Measurements from ENCODE around the gene ITGA5.
A peak's percentile ranks its signal among the peaks of the same experiment; 100 is the strongest.

Gene ITGA5

DNA sequence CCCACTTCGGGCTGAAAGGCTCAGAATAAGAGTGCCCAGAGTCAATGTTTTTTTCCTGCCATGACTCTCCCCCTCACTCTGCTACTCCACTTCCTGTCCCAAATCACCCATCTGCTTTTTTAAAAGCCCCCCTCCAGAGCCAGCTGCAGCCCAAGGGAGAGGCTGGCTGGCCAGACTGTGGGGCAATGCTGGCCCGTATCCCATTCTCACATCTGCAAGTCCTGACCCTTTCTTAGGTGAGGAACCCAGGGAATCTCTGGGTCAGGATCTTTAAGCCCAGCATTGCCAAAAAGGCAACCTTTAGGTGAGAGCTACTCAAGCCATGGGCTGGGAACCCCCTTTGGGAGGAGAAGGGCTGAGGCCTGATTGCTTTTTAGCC is 1.7 kb upstream of the ITGA5 start:
- DNase-seq (ENCODE audit: low read depth): peak; percentile 81
- peak overlapping the region; percentile 21 for H3K4me3 ChIP-seq (ENCODE audit: control insufficient read depth, low read depth, low read length)
- TF ChIP-seq, protein P1, sequence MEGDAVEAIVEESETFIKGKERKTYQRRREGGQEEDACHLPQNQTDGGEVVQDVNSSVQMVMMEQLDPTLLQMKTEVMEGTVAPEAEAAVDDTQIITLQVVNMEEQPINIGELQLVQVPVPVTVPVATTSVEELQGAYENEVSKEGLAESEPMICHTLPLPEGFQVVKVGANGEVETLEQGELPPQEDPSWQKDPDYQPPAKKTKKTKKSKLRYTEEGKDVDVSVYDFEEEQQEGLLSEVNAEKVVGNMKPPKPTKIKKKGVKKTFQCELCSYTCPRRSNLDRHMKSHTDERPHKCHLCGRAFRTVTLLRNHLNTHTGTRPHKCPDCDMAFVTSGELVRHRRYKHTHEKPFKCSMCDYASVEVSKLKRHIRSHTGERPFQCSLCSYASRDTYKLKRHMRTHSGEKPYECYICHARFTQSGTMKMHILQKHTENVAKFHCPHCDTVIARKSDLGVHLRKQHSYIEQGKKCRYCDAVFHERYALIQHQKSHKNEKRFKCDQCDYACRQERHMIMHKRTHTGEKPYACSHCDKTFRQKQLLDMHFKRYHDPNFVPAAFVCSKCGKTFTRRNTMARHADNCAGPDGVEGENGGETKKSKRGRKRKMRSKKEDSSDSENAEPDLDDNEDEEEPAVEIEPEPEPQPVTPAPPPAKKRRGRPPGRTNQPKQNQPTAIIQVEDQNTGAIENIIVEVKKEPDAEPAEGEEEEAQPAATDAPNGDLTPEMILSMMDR (conservative IDR thresholded peaks at IDR 0.05; ENCODE audit: control insufficient read depth, insufficient read depth, low read depth, low read length): no peak

DNA sequence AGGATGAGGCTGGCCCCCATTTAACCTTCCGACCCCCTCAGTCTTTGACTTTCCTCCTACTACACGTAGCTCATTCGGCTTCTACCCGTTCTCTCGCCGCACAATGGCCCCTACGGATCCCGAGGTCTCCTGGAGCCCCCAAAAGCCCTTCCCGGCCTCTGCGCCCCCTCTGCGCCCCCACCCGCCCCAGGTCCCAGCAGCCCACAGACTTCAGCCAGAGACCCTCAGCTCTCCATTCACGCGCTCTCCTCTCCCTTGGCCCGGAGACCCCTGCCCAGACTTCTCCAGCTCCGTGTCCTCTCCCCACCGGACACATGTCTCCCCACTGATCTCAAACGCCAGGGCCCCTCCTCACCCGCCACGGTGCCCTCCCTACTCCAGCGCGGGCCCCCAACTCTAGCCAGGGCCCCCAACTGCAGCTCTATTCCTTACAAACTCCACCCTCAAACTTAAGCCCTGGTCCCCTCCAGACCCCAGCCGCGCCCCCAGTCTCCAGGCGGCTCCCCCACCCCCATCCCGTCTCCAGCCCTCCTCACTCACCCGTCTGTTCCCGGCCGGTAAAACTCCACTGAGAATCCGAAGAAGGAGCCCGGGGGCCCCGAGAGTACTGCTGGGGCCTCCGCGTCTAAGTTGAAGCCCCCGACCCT is 502 bp downstream of the ITGA5 start:
- H3K4me3 ChIP-seq (ENCODE audit: control insufficient read depth, low read depth, low read length): peak overlapping the region; percentile 97
- no peak for DNase-seq (ENCODE audit: low read depth)
- TF ChIP-seq, protein P1 (conservative IDR thresholded peaks at IDR 0.05; ENCODE audit: control insufficient read depth, insufficient read depth, low read depth, low read length): no peak

DNA sequence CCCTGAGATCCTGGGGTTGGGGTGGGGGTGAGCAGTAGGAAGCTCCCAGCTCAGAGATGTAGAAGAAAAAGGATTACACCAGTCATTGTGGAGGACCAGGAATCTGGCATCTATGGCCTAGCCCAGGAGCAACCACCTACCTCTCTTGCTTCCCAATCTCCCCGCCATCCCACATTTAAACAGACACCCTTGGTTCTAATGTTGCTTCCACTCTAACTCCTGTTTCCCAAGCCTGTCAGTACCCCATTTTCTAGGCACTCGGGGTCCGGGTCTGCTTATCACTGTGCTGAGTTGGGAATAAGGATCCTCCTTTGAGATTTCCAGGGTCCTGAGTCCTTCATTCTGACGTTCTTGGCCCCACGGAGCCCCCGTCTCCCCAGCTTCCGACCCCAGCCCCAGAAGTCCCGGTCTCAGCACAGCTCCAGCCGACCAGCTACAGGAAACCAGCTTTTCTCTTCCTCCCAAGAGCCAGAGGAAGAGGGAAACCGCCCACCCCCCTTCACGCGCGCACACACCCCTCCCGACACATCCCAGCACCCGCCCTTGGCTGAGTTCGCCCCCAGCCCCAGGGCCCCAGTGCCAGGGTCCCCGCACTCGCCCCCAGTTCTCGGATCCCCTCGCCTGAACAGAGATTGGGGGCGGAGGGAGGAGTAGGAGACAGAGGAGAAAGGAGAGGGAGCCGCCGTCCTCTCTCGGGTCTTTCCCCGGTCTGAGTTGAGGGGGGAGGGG is 1.2 kb downstream of the ITGA5 start:
- no peak for DNase-seq (ENCODE audit: low read depth)
- peak overlapping the region; percentile 97 for H3K4me3 ChIP-seq (ENCODE audit: control insufficient read depth, low read depth, low read length)
- TF ChIP-seq, protein P1 (conservative IDR thresholded peaks at IDR 0.05; ENCODE audit: control insufficient read depth, insufficient read depth, low read depth, low read length): no peak

DNA sequence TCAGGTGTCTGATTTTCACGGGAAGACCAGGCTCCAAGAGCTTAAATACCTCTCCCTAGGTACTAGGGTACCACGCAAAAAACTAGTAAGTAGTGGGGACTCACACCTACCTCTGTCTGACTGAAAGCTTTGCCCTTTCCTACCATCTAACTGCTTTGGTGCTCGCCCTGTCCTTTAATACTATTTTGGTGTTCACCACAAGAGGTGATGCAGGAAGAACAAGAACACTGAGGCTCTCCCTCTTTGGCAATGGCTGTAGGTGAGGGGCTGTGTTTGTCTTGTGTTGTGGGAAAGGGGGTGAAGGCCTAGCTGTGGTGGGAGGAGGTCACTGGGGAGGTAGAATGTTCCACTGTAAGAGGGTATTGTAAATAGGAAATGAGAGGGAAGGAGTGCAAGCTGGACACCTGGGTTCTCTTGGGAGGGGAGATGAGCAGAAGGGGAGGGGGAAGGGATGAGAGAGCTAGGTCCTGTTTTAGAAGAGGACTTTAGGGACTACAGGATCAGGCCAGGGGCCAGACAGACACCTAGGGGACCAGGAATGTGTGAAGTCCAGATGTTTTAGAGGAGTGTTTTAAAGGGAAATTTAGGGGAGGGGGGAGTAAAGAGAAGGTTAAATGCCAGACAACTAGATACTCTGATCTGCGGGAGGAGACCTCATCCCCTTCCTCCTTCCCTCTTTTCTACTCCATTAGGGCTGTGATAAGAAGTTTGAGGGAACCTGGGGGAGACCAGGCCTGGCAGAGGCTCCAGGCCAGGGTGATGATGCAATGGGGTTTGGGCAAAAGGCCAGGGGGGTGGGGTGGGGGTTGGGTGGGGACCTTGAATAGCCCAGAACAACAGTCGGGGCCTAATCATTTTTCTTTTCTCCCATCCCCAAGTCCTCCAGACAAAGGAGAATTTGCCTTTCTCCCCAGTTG is 2.1 kb downstream of the ITGA5 start:
- DNase-seq (ENCODE audit: low read depth): no peak
- peak overlapping the region; percentile 97 for H3K4me3 ChIP-seq (ENCODE audit: control insufficient read depth, low read depth, low read length)
- TF ChIP-seq, protein P1 (conservative IDR thresholded peaks at IDR 0.05; ENCODE audit: control insufficient read depth, insufficient read depth, low read depth, low read length): no peak

DNA sequence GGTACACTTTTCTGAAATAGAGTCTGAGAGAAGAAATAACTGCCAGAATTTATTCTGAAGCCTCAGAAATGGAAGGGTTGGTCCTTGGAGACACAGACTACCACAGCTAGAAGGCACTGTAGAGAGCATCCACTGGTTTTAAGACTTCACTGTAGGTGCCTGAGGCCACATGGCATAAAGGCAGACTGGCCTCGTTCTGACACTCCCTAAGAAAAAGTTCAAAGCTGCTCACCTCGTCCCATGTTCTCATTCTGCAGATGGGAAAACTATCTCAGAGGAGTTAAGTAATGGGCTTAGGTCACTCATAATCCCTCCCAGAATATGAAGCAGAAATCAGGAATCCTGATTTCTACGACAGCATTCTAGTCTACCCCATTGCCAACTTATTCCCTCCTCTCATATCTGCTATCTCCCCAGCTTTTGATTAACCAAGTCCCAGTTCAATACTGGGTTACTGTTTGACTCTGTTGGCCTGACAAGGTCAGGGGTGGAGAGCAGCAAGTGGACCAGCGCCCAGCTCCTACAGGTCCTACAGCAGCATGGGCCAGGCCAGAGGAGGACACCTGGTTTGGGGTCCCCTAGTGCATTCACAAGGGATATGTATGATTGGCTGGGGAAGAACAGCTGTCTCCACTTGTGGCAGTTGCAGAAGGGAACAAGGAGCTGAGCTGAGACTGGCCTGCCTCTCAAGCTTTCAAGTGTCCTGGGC is 3.7 kb downstream of the ITGA5 start:
- peak; percentile 48 for DNase-seq (ENCODE audit: low read depth)
- H3K4me3 ChIP-seq (ENCODE audit: control insufficient read depth, low read depth, low read length): peak overlapping the region; percentile 36

More for the DNA sequence above, 3.7 kb downstream of the ITGA5 start:
- TF ChIP-seq, protein P1 (conservative IDR thresholded peaks at IDR 0.05; ENCODE audit: control insufficient read depth, insufficient read depth, low read depth, low read length): peak; percentile 15
